Stimulated activated CD4-positive, alpha-beta T cell treated with anti-CD3 and anti-CD28 coated beads, Interleukin-12 subunit alpha, Interleukin-12 subunit beta, amount 100 ng/mL, for 24 hours (primary cell): Measurements from ENCODE around the gene PTPRD.

ENCODE experiments used
- DNase-seq, 2 experiments: peaks; one replicate each; pipeline ENCODE4 v3.0.0-alpha.2; 2020; ENCODE audit warnings: low read depth in 2 of 2

The PTPRD gene

DNA sequence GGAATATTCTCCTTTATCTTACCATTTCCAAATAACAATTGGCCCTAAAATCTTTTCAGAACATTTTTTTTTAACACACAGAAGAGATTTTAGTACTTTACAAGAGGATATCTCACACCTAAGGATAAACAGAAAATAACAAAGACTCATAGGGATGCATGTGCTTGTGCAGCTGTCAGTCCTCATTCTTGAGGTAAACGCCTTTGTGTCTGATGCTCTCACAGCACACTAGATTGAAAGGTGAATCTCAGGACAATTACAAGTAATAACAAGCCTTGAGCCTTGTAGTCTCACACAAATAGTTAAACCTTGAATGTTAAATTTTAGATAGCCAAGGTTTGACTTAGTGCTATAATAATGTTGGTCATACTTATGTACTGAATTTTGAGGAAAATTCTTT is 439.2 kb downstream of the PTPRD start:
- DNase-seq = no peak

DNA sequence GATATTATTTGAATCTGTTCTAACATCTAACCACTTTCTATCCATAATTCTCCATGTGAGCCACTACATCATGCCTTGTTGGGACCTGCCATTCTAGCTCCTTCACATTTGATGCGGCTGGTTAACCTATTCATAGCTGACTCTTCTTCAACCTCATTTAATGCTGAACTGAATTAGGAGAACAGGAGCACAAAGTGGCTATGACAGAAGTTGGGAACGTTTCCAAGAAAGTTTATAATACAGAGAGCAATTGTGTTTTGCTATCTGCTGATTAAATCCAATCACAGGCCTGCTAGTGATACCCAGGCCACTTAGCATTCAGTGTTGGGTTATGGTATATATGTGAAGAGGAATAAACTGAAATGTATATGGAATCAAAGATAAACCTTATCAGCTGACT is 440.3 kb downstream of the PTPRD start:
- DNase-seq = no peak

DNA sequence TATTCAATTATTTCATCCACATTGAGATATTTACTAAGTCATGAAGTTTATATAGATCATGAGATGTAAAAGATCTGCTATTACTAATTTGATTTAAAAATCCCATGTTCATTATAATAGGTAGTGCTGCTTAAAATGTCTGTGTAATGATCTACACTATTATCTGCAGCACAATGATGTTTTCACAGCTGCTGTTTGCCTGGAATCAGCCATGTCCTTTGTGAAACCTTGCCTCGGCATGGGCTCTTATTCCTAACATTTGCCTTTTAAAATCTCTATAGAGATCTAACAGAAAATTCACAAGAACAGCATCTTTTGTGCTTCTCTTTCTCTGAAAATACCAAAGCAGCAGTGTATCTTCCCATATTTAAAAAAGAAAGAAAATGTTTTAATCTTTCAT is 444.6 kb downstream of the PTPRD start:
- DNase-seq = no peak

DNA sequence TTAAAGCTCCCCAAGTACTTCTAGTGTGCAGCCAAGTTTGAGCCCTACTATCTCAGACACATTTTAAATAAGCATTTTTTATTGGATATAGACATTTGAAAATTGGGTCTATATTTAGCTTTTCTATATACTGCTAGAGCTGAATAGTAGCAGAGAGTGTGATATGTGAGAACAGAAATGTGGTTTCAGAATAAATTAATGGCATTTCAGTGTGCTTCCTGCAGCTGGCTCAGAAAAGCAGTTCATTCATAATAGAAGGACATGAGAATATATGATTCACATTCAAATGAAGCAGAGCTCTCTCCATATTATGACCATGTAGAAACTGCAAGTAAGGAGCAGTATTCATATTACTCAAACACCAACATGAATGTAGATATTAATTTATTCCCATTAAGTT is 464.0 kb downstream of the PTPRD start:
- DNase-seq = no peak

DNA sequence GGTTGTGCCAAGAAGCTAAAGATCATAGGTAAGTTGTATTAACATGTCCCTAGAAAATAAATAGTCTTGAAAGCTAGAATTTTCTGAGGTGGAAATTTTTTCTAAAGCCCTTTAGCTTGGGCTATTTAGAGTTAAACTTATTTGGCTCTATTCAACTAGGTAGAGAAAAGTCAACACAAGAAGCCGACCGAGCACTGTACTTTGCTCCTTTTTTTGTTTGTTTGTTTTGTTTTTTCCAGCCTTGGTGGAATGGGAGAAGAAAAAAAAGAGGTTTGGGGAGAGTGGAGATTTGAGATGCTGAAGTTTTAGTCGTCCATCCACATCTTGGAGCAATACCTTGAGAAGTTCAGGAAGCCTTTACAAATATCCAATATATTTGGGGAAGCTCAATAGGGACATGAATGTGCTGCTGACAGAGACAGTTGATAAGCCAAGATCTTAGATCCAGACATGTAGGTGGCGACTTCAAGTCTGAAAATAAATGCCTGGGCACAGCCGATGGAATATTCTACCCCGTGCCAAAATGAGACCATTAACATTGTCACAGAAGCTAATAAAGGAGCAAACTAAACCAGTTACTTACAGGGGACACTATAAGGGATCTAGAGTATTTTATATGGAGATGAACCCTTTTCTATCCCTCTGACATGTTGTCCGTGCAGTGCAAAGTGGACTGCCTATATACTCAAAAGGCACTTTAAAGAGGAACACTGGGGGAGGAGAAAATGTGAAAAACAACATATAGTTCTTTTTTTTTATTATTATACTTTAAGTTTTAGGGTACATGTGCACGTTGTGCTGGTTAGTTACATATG is 466.1 kb downstream of the PTPRD start:
- DNase-seq = no peak

DNA sequence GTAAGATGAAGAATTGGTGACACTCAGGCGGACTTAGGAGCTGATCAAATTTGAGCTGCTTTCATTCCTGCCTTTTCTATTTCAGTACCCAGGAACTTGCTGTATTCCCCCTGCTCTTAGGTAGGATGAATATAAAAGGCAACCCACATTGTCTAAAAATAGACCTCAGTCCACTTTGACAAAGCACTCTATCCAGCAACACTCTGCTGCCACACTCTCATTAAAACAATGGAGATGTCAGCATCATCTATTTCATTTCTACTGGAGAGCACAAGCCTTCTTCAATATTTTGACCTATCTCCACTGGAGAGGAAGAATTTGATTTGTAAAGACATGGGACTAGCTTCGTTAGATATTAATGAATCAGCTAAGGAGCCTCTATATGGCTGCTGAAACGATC is 468.4 kb downstream of the PTPRD start:
- DNase-seq = no peak

DNA sequence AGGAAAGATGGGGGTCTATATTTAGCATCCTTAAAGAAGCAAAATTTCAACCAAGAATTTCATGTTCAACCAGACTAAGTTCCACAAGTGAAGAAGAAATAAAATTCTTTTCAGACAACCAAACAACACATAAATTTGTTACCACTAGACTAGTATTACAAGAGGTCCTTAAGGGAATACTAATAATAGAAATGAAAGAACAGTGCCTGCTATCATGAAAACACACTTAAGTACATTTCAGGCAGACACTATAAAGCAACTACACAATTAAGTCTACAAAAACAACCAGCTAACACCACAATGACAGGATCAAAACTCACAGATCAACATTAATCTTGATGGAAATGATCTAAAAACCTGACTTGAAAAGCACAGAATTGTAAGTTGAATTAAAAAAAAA is 477.2 kb downstream of the PTPRD start:
- DNase-seq = no peak

DNA sequence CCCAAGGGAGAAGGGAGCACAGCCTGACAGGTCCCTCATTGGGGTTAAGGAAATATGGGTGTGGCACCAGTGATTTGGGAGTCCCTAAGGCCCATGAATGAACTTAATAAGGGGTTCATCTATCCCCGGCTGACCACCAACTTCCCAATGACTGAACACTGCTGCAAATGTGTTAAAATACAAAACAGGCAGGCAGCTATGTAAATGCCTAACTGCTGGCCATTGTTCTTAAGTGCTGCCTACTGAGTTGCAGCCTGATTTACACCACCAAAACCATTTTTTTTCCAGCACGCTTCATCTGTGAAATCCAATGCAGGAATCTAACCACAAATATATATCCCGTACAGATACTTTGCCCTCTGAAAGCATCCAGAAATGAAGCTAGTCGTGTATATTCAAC is 478.5 kb downstream of the PTPRD start:
- no peak for DNase-seq

DNA sequence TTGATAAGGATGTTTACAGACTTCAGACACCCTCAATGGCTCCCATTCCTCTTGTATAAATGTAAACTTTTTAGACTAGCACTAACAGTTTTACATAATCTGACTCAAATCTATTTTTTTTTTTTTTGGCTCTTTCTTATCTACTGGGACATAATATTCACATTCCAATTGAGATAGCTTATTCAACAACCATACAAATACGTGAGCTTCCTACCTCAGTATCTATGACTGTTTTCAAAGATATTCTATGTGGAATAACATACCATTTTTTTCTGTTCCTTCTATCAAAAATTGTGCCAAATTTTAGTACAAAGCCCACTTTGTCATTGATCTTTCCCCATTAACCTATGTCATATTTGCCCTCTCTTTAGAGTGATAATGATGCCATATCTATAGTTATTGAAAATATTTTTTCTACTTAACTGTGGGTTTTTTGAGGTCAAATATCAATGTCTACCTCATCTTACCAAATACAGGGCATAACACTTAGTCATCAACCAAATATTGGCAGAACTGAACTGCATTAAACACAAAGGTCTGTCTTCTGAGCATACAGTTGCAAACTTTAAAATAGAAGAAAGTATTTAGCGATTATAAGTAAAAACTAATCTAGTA is 482.6 kb downstream of the PTPRD start:
- no peak for DNase-seq

DNA sequence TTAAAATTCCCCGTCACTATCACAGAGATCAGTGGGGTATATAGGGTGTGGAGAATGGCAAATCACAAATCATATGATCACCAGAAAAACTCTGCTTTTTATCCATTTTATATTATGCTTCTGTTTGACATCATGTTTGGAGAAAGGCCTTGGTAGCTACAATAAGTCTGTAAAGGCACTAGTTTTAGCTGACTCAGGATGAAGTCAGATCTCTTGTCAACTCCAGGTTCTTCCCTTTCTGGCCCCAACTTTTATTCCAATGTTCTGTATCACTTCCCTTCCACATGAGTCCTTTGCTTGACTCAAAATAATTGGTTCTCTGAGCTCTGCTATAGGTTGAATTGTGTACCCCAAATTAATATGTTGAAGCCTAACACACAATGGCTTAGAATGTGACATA is 484.9 kb downstream of the PTPRD start:
- DNase-seq = no peak

DNA sequence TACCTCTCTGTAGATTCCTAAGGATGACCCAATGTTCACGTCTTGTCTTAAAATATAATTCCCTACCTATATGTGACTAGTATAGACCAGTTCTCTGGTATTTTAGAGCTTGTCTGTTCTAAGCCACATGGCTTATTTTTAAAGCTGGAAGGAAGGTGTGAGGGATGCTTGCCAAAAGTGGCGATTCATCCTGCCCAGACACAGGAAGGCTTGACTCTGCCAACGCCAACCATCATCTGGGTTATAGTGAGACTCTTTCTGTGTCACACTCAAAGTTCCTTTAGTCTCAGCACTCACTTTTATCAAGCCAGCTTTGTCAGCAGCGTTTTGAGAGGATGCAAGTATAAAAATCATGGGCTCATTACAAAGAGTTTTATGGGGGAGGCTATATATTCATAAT is 500.0 kb downstream of the PTPRD start:
- DNase-seq = no peak

DNA sequence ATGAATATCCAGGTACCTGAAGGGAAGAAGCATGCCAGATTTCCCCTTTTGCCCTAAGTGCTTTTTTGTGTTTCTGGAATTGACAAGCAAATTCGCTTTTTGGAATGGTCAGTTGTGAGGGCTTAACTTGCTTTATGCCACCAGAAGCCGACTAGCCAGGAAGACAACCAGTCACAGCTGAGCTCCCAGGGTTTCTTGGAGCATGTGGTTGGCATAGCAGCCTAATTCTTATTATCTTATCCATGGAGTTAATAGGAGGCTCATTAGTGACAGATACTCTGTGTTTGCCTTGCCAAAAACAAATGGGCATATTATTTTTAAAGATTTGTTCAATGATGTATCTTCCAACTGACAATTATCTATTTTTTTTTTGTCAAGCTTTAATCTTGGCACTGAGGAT is 500.7 kb downstream of the PTPRD start:
- no peak for DNase-seq

DNA sequence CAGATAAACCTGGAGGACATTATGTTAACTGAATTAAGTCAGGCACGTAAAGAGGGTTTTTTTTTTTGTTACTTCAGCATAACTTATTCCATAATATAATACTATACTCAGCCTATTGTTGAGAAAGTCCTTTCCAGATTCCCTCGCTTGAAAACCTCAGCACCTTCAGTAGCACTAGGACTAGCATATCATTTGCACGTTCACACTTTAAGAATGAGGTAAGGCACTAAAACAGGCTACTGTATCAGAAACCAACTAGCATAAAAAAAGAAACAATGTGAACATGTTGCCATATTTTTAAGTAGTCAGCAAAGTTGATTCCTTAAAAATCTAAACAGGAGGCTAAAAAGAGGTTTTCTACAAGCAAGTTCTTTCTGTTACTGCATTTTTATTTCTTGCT is 504.0 kb downstream of the PTPRD start:
- no peak for DNase-seq

DNA sequence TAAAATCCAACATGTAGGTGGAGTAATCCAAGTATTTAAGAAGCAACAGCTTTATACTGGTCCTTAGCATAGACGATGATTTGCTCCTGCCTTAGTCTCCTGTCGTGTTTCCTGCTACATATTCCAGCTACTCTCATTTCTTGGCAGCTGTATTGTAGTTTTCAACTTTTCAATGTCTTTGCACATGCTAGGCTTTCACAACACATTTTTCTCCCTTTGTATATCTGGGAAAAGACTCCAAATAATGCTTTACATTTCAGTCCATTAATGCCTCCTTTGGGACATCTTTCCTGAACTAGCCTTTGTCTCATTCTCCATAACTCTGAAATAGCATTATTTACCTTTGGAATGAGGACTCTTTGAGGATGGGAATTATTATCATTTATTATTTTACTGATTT is 508.0 kb downstream of the PTPRD start:
- no peak for DNase-seq

DNA sequence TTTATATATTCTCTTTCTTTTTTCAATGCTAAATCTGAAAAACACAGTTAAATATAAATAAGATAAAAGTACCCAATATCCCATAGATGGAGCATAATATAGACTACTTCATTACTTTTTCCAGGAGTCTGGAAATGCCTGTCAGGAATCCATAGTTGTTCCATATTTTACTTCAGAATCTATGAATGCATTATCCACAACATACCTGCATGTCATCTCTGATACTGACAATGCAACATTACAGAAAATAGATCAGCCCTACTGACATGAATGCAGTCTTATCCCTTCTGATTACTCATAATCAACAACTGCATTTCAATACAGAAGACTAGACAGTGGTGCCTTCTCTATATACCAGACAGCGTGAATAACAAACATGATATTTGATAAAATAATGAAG is 517.6 kb downstream of the PTPRD start:
- no peak for DNase-seq

DNA sequence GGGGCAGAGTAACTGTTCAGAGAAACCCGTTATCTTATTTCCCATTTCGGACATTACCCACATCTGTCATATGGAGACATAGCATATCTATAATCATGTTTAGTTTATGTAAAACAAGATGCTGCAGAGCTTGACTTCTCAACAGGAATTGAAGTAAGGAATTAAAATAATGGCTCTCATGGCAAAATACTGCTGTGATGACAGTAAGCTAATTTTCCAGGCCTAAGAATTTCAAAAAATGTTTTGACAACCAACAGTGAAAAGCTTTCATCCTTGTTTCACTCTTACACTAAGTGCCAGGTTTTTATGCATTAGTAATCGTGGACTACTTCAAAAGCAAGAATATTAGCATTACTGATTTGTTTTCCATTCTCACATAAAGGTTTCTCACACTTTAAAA is 518.2 kb downstream of the PTPRD start:
- no peak for DNase-seq

DNA sequence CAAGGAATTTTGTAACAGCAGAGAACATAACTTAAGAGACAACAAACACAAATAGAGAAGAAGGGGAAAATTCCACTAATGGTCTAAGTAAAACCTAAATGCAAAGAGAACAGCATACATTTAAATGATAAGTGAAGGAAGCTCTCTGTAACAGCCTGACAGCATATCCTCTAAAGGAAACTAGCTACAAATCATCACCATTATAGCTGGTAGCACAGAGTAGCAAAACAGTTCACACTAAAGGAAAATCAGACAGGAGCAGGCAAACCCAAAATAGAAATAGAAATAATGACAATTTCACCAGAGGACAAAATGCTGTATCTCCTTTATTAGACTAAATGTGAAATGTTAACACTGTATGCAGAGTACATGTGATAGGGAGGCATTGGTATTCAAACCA is 532.8 kb downstream of the PTPRD start:
- no peak for DNase-seq

DNA sequence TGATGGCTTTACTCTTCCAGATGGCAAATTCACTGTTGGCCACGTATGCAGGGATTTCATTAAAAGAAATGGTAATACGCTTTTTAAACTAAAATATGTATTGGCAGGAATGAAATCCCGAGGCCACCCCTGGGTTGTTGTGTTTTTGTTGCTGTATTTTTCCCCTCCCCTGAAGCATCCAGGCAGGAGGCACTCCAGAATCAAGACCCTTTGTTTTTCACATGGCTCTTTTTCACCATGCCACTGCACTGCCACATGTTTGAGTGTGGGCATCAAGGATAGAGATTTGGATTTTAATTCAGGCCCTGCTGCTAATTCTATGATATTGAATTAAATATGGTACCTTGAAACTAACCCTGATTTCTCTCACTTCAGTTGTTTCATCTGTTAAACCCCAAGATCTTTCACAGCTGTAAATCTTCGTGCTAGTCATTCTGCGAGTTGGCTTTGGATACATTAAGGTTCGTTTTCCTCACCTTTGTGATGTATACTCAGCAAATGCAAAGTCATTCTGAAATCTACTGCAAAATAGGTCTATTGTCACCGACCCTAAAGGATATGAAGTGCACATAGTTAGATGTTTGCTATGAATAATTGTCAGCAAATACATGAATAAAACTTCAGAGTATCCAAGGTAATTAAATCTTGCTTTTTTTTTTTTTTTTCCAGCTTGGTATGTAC is 533.4 kb downstream of the PTPRD start:
- no peak for DNase-seq

DNA sequence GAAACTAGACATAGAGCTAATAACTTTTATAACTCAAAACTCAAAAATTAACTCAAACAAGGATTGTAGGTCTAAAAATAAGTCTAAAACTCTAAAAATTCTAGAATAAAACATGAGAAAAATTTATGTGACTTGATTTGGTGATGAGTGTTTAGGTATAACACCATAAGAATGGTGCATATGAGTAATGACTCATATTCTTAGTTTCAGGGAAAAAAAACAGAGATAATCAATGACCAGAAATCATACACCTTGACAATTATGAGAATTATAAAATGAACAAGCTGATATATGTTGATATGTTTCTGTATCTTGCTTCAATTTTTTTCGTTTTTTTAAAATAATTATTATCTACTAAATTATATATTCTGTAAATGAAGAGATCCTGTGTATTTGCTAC is 541.2 kb downstream of the PTPRD start:
- no peak for DNase-seq

DNA sequence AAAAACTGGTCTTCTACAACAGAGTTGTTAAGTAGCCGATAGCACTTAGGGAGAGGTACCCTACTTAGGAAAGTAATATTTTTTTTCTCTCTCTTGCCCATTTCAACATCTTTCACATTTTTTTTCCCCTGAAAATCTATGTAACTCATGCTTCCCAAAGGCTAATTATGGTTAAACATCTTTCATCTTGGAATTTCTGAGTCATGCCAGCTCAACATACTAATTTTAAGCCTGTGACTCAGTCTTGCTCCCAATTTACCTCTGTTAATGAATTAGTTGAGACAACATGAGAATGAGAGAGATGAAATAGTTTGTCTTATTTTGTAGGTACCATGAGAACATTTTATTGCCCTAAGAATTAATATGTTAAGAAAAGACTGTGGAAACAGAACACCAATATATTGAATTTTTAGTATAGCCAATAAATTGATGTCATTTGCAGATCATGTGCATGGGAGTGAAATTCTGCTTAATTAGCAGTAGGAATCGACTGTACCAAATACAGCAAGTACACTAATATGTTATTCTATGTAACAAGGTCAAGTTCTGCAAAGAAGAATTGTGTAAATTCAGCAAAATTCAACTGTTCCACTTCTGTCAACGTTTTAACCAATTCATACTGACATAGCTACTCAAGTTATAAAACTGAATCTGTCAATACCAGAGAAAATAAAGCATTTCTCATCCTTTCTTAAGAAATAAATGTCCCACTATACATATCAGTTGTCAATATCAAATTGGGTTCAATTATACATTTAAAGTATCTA is 550.0 kb downstream of the PTPRD start:
- no peak for DNase-seq

DNA sequence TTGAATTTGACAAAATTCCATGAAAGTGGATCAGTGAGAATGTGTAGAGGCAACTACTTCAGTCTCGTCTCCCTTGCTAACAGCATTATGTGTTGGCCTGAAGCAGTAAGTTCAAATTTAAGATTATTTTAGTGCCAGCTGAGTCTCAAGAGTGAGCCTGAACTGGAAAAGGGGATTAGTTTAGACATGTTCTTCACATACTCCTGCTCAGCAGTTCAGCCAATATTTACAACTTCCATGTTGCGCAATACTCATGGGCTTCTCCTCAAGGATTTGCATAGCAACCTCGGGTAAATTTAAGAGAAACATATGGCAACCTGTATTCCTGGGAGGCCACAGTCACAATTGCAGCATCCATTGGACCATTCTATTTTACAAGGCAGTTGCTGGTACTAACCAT is 553.8 kb downstream of the PTPRD start:
- no peak for DNase-seq

DNA sequence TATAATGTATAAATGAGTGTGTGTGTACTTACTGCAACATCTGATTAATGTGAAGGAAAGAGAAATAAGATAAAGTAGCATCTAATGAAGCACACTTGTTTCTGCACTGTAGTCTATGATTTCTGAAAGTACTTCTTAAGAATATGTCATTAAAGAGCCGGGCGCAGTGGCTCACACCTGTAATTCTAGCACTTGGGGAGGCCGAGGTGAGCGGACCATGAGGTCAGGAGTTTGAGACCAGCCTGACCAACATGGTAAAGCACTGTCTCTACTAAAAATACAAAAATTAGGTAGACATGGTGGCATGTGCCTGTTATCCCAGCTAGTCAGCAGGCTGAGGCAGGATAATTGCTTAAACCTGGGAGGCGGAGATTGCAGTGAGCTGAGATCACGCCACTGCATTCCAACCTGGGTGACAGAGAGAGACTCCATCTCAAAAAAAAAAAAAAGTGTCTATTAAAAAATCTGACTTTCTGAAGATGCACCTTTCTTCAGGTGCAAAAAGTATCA is 556.9 kb downstream of the PTPRD start:
- no peak for DNase-seq
